Smooth muscle cell of the umbilical artery (primary cell): ENCODE measurements around the gene THOC7. TPM values are rescaled to one million over a fixed set of nuclear protein-coding genes. Genes with fewer than 3 reads are reported as not detected.

ENCODE experiments used
- total RNA-seq: library from RNA; depleted of rRNA; stranded (reverse); fragments of >200 nt; gene quantifications from 2 replicates; pipeline ENCODE4 v1.2.3, GENCODE V29; 2014

Gene THOC7
- 42.2 and 51.5 TPM in 2 replicates for total RNA-seq

GRCh38 chr3:63863150-63864007, at the start of gene THOC7, which contains the start of gene ATXN7:
TSS of gene THOC7 (minus strand) at chr3:63863805. CDS start at chr3:63863790, 15 bp downstream.
TSS of gene ATXN7 (plus strand) at chr3:63863867. CDS start at chr3:63912599, 48,732 bp downstream.

GRCh38 chr3:63911873-63912767, 48.5 kb upstream of the THOC7 start, which contains the start of gene SCAANT1:
TSS of gene SCAANT1 (minus strand) at chr3:63912383.

GRCh38 chr3:63819151-63819398, 44.5 kb downstream of the THOC7 start, which contains the start of gene C3orf49:
TSS of gene C3orf49 (plus strand) at chr3:63819299. CDS start at chr3:63819472, 173 bp downstream.

Other genes with a start within 250 kb of the THOC7 start
- not detected in 2 replicates for gene SNTN, start 211.1 kb downstream of the THOC7 start, total RNA-seq
- not detected in 2 replicates for gene C3orf49, start 44.5 kb downstream of the THOC7 start, total RNA-seq
- 10.4 and 13.6 TPM in 2 replicates for gene ATXN7, start 62 bp upstream of the THOC7 start, total RNA-seq
- gene SCAANT1, start 48.6 kb upstream of the THOC7 start, total RNA-seq, result not detected in 2 replicates
- gene PSMD6, start 159.7 kb upstream of the THOC7 start, total RNA-seq, result 98.9 and 103 TPM in 2 replicates